GM12865 (cell line): Measurements from ENCODE around the gene PUS1.

Experiments used
- DNase-seq: peaks from one replicate; pipeline ENCODE4 v3.0.0; 2010; ENCODE audit warnings: low read depth
- H3K4me3 ChIP-seq: 2 replicates; pipeline ENCODE4 v1.5.1; 2011; ENCODE audit warnings: mild to moderate bottlenecking, low read depth, low read length, control low read depth
- TF ChIP-seq, protein P1 (sequence below): IDR thresholded peaks from 2 replicates; pipeline ENCODE4 v1.5.1; 2011; ENCODE audit warnings: low read length, control low read depth, low read depth, inconsistent platforms; ENCODE audit not compliant: insufficient read depth; ENCODE audit errors: missing control alignments

PUS1 gene

DNA sequence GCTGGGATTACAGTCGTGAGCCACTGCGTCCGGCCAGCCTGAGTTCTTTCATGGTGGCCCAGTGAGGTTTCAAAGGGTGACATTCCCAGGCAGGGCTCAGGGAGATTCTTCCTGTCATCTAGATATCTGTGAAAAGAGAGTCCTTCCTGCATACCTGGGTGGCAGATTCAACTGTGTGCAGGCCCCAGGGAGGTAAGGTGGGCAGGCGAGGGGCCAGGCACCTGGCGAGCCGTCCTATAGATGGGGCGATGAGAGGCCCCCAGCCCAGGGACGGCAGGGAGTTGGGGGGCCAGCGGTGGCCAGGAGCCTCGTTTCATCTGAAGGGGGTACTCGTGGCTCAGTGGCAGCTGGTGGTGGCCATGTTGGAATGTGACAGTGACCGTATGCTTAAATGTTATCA, 13.6 kb downstream of the PUS1 start:
- DNase-seq: no peak
- TF ChIP-seq, protein P1, sequence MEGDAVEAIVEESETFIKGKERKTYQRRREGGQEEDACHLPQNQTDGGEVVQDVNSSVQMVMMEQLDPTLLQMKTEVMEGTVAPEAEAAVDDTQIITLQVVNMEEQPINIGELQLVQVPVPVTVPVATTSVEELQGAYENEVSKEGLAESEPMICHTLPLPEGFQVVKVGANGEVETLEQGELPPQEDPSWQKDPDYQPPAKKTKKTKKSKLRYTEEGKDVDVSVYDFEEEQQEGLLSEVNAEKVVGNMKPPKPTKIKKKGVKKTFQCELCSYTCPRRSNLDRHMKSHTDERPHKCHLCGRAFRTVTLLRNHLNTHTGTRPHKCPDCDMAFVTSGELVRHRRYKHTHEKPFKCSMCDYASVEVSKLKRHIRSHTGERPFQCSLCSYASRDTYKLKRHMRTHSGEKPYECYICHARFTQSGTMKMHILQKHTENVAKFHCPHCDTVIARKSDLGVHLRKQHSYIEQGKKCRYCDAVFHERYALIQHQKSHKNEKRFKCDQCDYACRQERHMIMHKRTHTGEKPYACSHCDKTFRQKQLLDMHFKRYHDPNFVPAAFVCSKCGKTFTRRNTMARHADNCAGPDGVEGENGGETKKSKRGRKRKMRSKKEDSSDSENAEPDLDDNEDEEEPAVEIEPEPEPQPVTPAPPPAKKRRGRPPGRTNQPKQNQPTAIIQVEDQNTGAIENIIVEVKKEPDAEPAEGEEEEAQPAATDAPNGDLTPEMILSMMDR: no peak
- H3K4me3 ChIP-seq: no peak overlapping the region

DNA sequence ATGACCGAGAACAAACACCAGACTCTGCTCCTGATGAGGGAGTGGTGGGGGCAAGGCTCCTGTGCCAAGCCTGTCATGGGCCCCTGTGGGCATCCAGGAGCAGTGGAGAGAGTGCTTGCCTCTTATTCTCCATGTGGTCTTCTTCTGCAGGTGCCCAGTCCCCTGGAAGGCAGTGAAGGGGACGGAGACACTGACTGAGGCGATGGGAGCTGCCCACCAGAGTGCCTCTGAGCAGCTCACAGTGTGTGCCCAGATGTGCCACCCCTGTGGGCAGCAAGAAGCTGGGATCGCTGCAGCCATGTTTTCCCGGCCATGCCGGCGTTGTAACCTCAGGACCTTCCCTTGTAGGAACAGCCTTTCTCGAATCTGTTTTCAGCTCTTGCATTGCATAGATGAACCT, 14.3 kb downstream of the PUS1 start:
- DNase-seq: no peak
- TF ChIP-seq, protein P1: no peak
- no peak overlapping the region for H3K4me3 ChIP-seq

DNA sequence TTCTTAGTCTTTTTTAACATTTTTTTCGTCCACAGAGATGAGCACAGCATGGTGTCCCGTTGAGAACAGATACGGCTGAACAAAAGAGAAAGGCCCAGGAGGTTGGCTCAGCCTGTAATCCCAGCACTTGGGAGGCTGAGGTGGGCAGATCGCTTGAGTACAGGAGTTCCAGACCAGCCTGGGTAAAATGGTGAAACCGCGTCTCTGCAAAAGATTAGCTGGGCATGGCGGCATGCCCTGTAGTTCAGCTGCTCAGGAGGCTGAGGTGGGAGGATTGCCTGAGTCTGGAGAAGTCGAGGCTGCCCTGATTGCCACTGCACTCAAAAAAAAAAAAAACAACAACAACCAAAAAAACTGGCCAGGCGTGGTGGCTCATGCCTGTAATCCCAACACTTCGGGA, 14.8 kb downstream of the PUS1 start:
- H3K4me3 ChIP-seq: no peak overlapping the region
- TF ChIP-seq, protein P1: no peak
- no peak for DNase-seq

DNA sequence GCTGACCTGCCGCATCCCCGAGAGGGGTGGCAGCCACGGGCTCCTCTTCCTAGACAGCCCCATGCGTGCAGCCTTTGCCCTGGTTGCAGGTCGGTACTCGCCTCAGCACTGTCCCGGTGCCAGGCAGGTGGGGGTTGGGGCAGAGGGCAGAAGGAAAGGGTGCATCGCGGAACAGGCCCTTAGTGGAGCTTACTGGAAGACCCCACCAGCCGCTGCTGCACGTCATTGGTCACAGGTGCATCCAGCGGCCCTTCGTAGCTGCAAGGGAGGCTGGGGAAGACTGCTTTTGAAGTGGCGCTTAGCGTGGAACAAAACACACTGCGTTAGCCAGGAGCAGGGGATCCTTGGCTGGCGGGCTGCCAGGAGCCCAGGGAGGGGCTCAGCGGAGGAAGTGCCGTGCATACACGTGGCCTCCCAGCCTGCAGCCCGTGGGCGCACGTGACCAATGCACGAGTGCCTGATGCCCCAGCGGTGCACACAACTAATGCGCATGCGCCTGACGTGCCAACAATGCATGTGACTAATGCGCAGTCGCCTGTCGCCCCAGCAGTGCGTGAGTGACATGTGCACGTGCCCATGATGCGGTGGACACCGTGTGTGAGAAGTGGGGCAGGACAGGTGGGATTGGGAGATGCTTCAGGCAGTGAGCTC, 15.7 kb downstream of the PUS1 start:
- TF ChIP-seq, protein P1: no peak

DNA sequence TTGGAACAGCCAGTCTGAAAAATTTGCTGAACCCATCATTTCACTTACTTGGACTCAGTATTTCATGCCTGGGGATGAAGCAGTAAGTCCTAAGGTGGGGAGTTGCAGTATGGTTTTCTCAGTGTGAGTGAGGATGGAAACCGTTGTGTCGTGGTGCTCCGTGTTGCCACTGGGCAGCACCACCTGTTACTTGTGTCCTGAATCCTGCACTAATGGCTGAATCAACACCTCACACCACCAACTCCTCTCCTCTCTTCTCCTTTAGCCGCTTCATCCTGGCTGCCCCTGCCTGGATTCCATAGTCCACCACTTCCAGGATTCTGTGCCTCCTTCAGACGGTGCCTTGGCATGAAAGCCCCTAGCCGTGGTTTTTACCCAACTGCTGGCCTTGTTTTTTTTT, 17.7 kb downstream of the PUS1 start:
- TF ChIP-seq, protein P1: no peak
- H3K4me3 ChIP-seq: no peak overlapping the region
- DNase-seq: no peak

More for the DNA sequence above, 15.7 kb downstream of the PUS1 start:
- DNase-seq: no peak
- no peak overlapping the region for H3K4me3 ChIP-seq

DNA sequence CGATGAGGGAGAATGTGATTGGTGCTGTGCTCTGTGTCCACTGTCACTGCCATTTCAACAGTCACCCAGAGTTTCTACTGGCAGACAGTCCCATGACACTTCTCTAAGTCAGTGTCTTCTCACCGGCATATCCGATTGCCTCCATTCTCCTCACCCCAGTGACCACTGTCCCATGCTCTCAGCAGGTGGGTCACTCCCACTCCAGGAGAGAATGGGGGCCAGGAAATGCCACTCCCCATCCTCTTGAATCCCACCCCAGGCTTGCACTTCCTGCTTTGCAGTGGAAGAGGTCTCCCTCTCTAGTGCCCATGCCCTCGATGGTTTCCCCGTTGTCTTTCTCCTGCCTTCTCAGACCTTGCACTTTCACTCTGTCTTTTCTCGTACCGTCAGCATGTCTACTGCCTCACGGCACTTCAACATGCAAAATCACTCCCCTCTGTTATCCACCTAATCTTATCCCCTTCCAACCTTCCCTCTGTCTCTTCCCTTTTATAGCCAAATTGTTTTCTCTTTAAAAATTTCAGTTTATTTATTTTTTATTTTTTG, 18.5 kb downstream of the PUS1 start:
- H3K4me3 ChIP-seq: no peak overlapping the region
- DNase-seq: no peak
- TF ChIP-seq, protein P1: no peak
